HCT116 (cell line): ENCODE results near the gene TNFAIP8. TPM values are rescaled to one million over a fixed set of nuclear protein-coding genes. Genes with fewer than 3 reads are reported as not detected.
"Not testable (repeated sequence)": the region's sequence is repeated elsewhere in the genome, so short reads cannot be mapped to it uniquely, and the experiment has no call there.

Experiments
- ATAC-seq: fragments of 200-7000 bp; cut with Tn5 transposase; 2 replicates; pipeline ENCODE4 v1.9.1; 2020; ENCODE audit warnings: mild to moderate bottlenecking, moderate library complexity
- BruUV-seq: library from RNA; stranded (reverse); fragments of 400-500 nt; replicated peaks from 2 replicates; lab custom pipeline; 2021; lab: Mats Ljungman, UMichigan
- CTCF ChIA-PET: fragments of 300-600 bp; sonication (Branson Sonifier 250); formaldehyde crosslinking; loops from one replicate; lab custom pipeline; 2021; ENCODE audit warnings: antibody characterized with exemption; lab: Charles Lee
- POLR2A ChIA-PET: fragments of 300-600, 350-600 bp; sonication (Branson Sonifier 250); formaldehyde crosslinking; loops from one replicate; lab custom pipeline; 2021; ENCODE audit warnings: antibody characterized with exemption; lab: Charles Lee
- RAD21 ChIA-PET, 2 experiments: fragments of 300-600 bp; sonication (Branson Sonifier 250); formaldehyde crosslinking; loops; one replicate each; lab custom pipeline; 2023; ENCODE audit warnings: low total read pairs in 2 of 2; ENCODE audit not compliant: uncharacterized antibody in 2 of 2, unreplicated experiment in 2 of 2, low non-redundant PET in 1 of 2; lab: Charles Lee
- DNase-seq: peaks from one replicate; pipeline ENCODE4 v3.0.0-alpha.2; 2010; ENCODE audit warnings: low read depth, low spot score
- H2AFZ ChIP-seq: fragments of 200-600 bp; shearing (Covaris generic), sonication (generic); 2 replicates; pipeline ENCODE4 v1.6.1; 2017; ENCODE audit warnings: low read depth, mixed run types, mixed read lengths, antibody characterized with exemption, low read length; ENCODE audit not compliant: poor library complexity, severe bottlenecking
- H3K27ac ChIP-seq: 2 replicates; pipeline ENCODE4 v1.5.1; 2012; ENCODE audit warnings: low read depth, low read length
- H3K27me3 ChIP-seq: fragments of 200-600 bp; sonication (generic); 2 replicates; pipeline ENCODE4 v1.6.1; 2016; ENCODE audit warnings: mixed run types, low read length, mixed read lengths; ENCODE audit not compliant: insufficient read depth
- H3K36me3 ChIP-seq, 2 experiments: fragments of 200-500 bp in 1 of 2; fragments of 200-600 bp in 1 of 2; sonication (Bioruptor generic) in 1 of 2; sonication (generic) in 1 of 2; 2 replicates each; pipeline versions ENCODE4 v1.5.1 to v1.6.1; 2014 to 2016; ENCODE audit warnings: low read length in 2 of 2, inconsistent platforms in 1 of 2, mixed read lengths in 1 of 2, mixed run types in 1 of 2; ENCODE audit not compliant: insufficient read depth in 2 of 2, control insufficient read depth in 1 of 2
- H3K4me1 ChIP-seq, 2 experiments: fragments of 200-600 bp in 1 of 2; sonication (generic) in 1 of 2; 2 replicates each; pipeline versions ENCODE4 v1.5.1 to v1.6.1; 2012 to 2017; ENCODE audit warnings: low read length in 2 of 2, inconsistent platforms in 1 of 2, mild to moderate bottlenecking in 1 of 2, mixed read lengths in 1 of 2, mixed run types in 1 of 2, moderate library complexity in 1 of 2; ENCODE audit not compliant: insufficient read depth in 2 of 2, control insufficient read depth in 1 of 2
- H3K4me2 ChIP-seq: fragments of 200-600 bp; sonication (generic); 2 replicates; pipeline ENCODE4 v1.6.1; 2017; ENCODE audit warnings: mixed run types, low read length, mixed read lengths
- H3K4me3 ChIP-seq, 2 experiments: fragments of 200-600 bp in 1 of 2; sonication (generic) in 1 of 2; replicated peaks in 1 of 2; 2 replicates each; pipeline ENCODE4 v1.5.1; 2011 to 2016; ENCODE audit warnings: low read length in 2 of 2, control low read depth in 1 of 2, low read depth in 1 of 2, mild to moderate bottlenecking in 1 of 2, mixed read lengths in 1 of 2, mixed run types in 1 of 2
- H3K79me2 ChIP-seq: fragments of 200-600 bp; sonication (generic); 2 replicates; pipeline ENCODE4 v1.6.1; 2017; ENCODE audit warnings: mild to moderate bottlenecking, mixed run types, low read length, moderate library complexity, mixed read lengths; ENCODE audit not compliant: insufficient read depth
- H3K9ac ChIP-seq: fragments of 200-600 bp; sonication (generic); 2 replicates; pipeline ENCODE4 v1.6.1; 2016; ENCODE audit warnings: low read length, mixed read lengths
- H3K9me2 ChIP-seq: fragments of 200-600 bp; sonication (generic), shearing (Covaris generic); 2 replicates; pipeline ENCODE4 v1.6.1; 2017; ENCODE audit warnings: mixed run types, mild to moderate bottlenecking, moderate library complexity; ENCODE audit not compliant: insufficient read depth
- H3K9me3 ChIP-seq, 2 experiments: fragments of 200-500 bp in 1 of 2; fragments of 200-600 bp in 1 of 2; sonication (Bioruptor generic) in 1 of 2; sonication (generic) in 1 of 2; 2 replicates each; pipeline ENCODE4 v1.6.1; 2014 to 2017; ENCODE audit warnings: low read length in 2 of 2, mixed read lengths in 2 of 2, inconsistent platforms in 1 of 2, low read depth in 1 of 2, mild to moderate bottlenecking in 1 of 2, mixed run types in 1 of 2, moderate library complexity in 1 of 2; ENCODE audit not compliant: control insufficient read depth in 1 of 2, insufficient read depth in 1 of 2
- H4K20me1 ChIP-seq: fragments of 200-600 bp; sonication (generic), shearing (Covaris generic); 2 replicates; pipeline ENCODE4 v1.6.1; 2017; ENCODE audit warnings: mixed run types, mild to moderate bottlenecking, moderate library complexity; ENCODE audit not compliant: insufficient read depth
- CBX3 ChIP-seq: IDR thresholded peaks from 2 replicates; pipeline ENCODE4 v1.6.1; 2012; ENCODE audit warnings: low read depth
- CEBPB ChIP-seq: IDR thresholded peaks from 2 replicates; pipeline ENCODE4 v1.6.1; 2012; ENCODE audit warnings: low read depth
- EGR1 ChIP-seq: IDR thresholded peaks from 2 replicates; pipeline ENCODE4 v1.6.1; 2012; ENCODE audit warnings: low read depth
- ELF1 ChIP-seq: IDR thresholded peaks from 2 replicates; pipeline ENCODE4 v1.6.1; 2012; ENCODE audit warnings: low read depth, borderline replicate concordance
- EZH2 ChIP-seq: fragments of 200-600 bp; sonication (generic); IDR thresholded peaks from 2 replicates; pipeline ENCODE4 v1.6.1; 2017; ENCODE audit warnings: antibody characterized with exemption, mixed run types
- EZH2phosphoT487 ChIP-seq: fragments of 200-600 bp; IDR thresholded peaks from 2 replicates; pipeline ENCODE4 v1.6.1; 2018; ENCODE audit warnings: antibody characterized with exemption, borderline replicate concordance
- FOSL1 ChIP-seq: IDR thresholded peaks from 2 replicates; pipeline ENCODE4 v1.6.1; 2012; ENCODE audit warnings: low read depth
- JUND ChIP-seq: IDR thresholded peaks from 2 replicates; pipeline ENCODE4 v1.6.1; 2012
- POLR2A ChIP-seq: IDR thresholded peaks from 2 replicates; pipeline ENCODE4 v1.7.0; 2011; ENCODE audit warnings: borderline replicate concordance; ENCODE audit not compliant: insufficient read depth, insufficient read length; ENCODE audit errors: extremely low read depth
- POLR2AphosphoS5 ChIP-seq: IDR thresholded peaks from 2 replicates; pipeline ENCODE4 v1.6.1; 2011; ENCODE audit warnings: mild to moderate bottlenecking, low read depth, low read length, moderate library complexity
- RAD21 ChIP-seq: IDR thresholded peaks from 2 replicates; pipeline ENCODE4 v1.6.1; 2012; ENCODE audit warnings: low read depth, mild to moderate bottlenecking
- SIN3A ChIP-seq: IDR thresholded peaks from 2 replicates; pipeline ENCODE4 v1.6.1; 2012; ENCODE audit warnings: low read depth
- SRF ChIP-seq: IDR thresholded peaks from 2 replicates; pipeline ENCODE4 v1.6.1; 2012; ENCODE audit warnings: low read depth
- TCF7L2 ChIP-seq: IDR thresholded peaks from 2 replicates; pipeline ENCODE4 v1.7.0; 2011; ENCODE audit warnings: borderline replicate concordance, inconsistent platforms; ENCODE audit not compliant: insufficient read depth, insufficient read length; ENCODE audit errors: extremely low read depth
- YY1 ChIP-seq: IDR thresholded peaks from 2 replicates; pipeline ENCODE4 v1.6.1; 2011; ENCODE audit warnings: low read length, low read depth, moderate library complexity, mild to moderate bottlenecking; ENCODE audit not compliant: insufficient replicate concordance; ENCODE audit errors: extremely low read depth
- ZFX ChIP-seq: fragments of 450-650 bp; IDR thresholded peaks from 2 replicates; pipeline ENCODE4 v1.6.1; 2017
- ZNF274 ChIP-seq: fragments of 200-500 bp; sonication (Bioruptor generic); IDR thresholded peaks from 2 replicates; pipeline ENCODE4 v1.6.1; 2014; ENCODE audit warnings: mild to moderate bottlenecking, low read depth, low read length, inconsistent platforms
- intact Hi-C: fragments of 100-400 bp; cut with micrococcal nuclease; formaldehyde crosslinking; loops from 2 replicates; pipeline ENCODE4 v1.10.0; 2022
- total RNA-seq: library from RNA; stranded (reverse); gene quantifications from one replicate; pipeline ENCODE4 v1.2.1, GENCODE V29; 2021; ENCODE audit not compliant: unreplicated experiment
- TF ChIP-seq, protein P1 (sequence below): IDR thresholded peaks from 2 replicates; pipeline ENCODE4 v1.6.1; 2012
- TF ChIP-seq, protein P2 (sequence below), 3 experiments: fragments of 200-600 bp in 1 of 3; sonication (generic) in 1 of 3; IDR thresholded peaks in 2 of 3; conservative IDR thresholded peaks in 1 of 3; 2 replicates each; pipeline ENCODE4 v1.5.1; 2012 to 2017; ENCODE audit warnings: low read depth in 2 of 3, low read length in 2 of 3, antibody characterized with exemption in 1 of 3, borderline replicate concordance in 1 of 3, control low read depth in 1 of 3, mild to moderate bottlenecking in 1 of 3, mixed read lengths in 1 of 3, mixed run types in 1 of 3, moderate library complexity in 1 of 3; ENCODE audit not compliant: insufficient read depth in 1 of 3
- TF ChIP-seq, protein P3 (sequence below): IDR thresholded peaks from 2 replicates; pipeline ENCODE4 v1.6.1; 2012

Gene TNFAIP8
- total RNA-seq, 1 experiment from 2014 or later: 18.4 TPM

DNA sequence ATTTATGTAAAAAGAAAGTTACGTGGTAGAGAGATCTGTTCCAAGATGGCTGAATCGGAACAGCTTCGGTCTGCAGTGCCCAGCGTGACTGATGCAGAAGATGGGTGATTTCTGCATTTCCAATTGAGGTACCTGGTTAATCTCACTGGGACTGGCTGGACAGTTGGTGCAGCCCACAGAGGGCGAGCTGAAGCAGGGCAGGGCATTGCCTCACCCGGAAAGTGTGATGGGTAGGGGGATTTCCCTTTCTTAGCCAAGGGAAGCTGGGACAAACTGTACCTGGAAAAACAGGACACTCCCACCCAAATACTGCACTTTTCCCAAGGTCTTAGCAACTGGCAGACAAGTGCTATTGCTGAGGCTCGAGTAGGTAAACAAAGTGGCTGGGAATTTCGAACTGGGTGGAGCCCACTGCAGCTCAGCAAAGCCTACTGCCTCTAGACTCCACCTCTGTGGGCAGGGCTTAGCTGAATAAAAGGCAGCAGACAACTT, 83.4 kb downstream of the TNFAIP8 start:
- no peak overlapping the region for H3K4me3 ChIP-seq
- no peaks in the 10 kb centered on the region for H4K20me1 ChIP-seq
- H3K36me3 ChIP-seq: no peaks in the 10 kb centered on the region
- no TSS peak for BruUV-seq
- ChIA-PET RAD21 (no interaction called here), CTCF (no interaction called here), POLR2A (no interaction called here)
- H3K27me3 ChIP-seq: no peaks in the 10 kb centered on the region
- no peak overlapping the region for H2AFZ ChIP-seq
- H3K9ac ChIP-seq: no peak overlapping the region
- H3K4me1 ChIP-seq: no peaks in the 10 kb centered on the region
- no peaks in the 10 kb centered on the region for H3K9me2 ChIP-seq
- H3K27ac ChIP-seq: no peak overlapping the region
- no peak for DNase-seq
- ATAC-seq: no peak
- H3K79me2 ChIP-seq: no peaks in the 10 kb centered on the region
- no peaks in the 10 kb centered on the region for H3K9me3 ChIP-seq
- no peak overlapping the region for H3K4me2 ChIP-seq
- intact Hi-C loops: no loop called here
- TF ChIP-seq, protein P1, sequence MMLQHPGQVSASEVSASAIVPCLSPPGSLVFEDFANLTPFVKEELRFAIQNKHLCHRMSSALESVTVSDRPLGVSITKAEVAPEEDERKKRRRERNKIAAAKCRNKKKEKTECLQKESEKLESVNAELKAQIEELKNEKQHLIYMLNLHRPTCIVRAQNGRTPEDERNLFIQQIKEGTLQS: no peak
- TF ChIP-seq TCF7L2: no peak
- TF ChIP-seq, protein P2, sequence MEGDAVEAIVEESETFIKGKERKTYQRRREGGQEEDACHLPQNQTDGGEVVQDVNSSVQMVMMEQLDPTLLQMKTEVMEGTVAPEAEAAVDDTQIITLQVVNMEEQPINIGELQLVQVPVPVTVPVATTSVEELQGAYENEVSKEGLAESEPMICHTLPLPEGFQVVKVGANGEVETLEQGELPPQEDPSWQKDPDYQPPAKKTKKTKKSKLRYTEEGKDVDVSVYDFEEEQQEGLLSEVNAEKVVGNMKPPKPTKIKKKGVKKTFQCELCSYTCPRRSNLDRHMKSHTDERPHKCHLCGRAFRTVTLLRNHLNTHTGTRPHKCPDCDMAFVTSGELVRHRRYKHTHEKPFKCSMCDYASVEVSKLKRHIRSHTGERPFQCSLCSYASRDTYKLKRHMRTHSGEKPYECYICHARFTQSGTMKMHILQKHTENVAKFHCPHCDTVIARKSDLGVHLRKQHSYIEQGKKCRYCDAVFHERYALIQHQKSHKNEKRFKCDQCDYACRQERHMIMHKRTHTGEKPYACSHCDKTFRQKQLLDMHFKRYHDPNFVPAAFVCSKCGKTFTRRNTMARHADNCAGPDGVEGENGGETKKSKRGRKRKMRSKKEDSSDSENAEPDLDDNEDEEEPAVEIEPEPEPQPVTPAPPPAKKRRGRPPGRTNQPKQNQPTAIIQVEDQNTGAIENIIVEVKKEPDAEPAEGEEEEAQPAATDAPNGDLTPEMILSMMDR (IDR thresholded peaks at IDR 0.05 in 2 of 3, conservative IDR thresholded peaks at IDR 0.05 in 1 of 3; ENCODE audit: borderline replicate concordance in 1 of 3, insufficient read depth in 1 of 3, low read depth in 2 of 3, low read length in 2 of 3): no peak
- TF ChIP-seq FOSL1: no peak
- TF ChIP-seq EZH2phosphoT487: no peak
- TF ChIP-seq JUND: no peak
- no peak for TF ChIP-seq ZFX
- no peak for TF ChIP-seq SIN3A
- TF ChIP-seq SRF: no peak
- no peak for TF ChIP-seq YY1
- no peak for TF ChIP-seq POLR2A
- no peak for TF ChIP-seq POLR2AphosphoS5
- no peak for TF ChIP-seq EGR1
- TF ChIP-seq RAD21: no peak
- no peak for TF ChIP-seq CEBPB
- no peak for TF ChIP-seq ZNF274
- no peak for TF ChIP-seq CBX3
- no peak for TF ChIP-seq EZH2
- TF ChIP-seq, protein P3, sequence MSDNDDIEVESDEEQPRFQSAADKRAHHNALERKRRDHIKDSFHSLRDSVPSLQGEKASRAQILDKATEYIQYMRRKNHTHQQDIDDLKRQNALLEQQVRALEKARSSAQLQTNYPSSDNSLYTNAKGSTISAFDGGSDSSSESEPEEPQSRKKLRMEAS: no peak
- no peak for TF ChIP-seq ELF1
- TF ChIP-seq, all 23 proteins: peak for 0

DNA sequence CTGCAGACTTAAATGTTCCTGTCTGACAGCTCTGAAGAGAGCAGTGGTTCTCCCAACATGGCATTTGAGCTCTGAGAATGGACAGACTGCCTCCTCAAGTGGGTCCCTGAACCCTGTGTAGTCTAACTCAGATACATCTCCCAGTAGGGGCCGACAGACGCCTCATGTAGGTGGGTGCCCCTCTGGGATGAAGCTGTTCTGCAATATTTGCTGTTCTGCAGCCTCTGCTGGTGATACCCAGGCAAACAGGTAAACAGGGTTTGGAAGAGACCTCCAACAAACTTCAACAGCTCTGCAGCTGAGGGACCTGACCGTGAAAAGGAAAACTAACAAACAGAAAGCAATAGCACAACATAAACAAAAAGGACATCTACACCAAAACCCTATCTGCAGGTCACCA, 83.8 kb downstream of the TNFAIP8 start:
- H3K9me2 ChIP-seq, H3K4me1 ChIP-seq, BruUV-seq, H4K20me1 ChIP-seq, H2AFZ ChIP-seq, H3K79me2 ChIP-seq, intact Hi-C loops, H3K4me2 ChIP-seq, POLR2A ChIA-PET, H3K9me3 ChIP-seq, DNase-seq, H3K4me3 ChIP-seq, CTCF ChIA-PET, H3K27me3 ChIP-seq, RAD21 ChIA-PET, H3K9ac ChIP-seq, ATAC-seq, H3K36me3 ChIP-seq, H3K27ac ChIP-seq: not testable (repeated sequence)
